ENCODE results near the gene FOXD2.
"Not testable (repeated sequence)": the region's sequence is repeated elsewhere in the genome, so short reads cannot be mapped to it uniquely, and the experiment has no call there.

The FOXD2 gene

GRCh38 chr1:47453910-47454309 lies 16.1 kb downstream of the FOXD2 start:
- H3K4me3 Mint-ChIP-seq; H3K36me3 Mint-ChIP-seq; H3K4me1 Mint-ChIP-seq; ATAC-seq (ENCODE audit: low read depth); H3K27ac Mint-ChIP-seq; H3K9me3 Mint-ChIP-seq; DNase-seq (ENCODE audit: low spot score in 2 of 2): not testable (repeated sequence)
- H3K27me3 Mint-ChIP-seq: peaks cover 27% of the 10 kb centered on the region

GRCh38 chr1:47456250-47456649 lies 18.4 kb downstream of the FOXD2 start:
- H3K4me3 Mint-ChIP-seq: no peak overlapping the region
- peaks cover 3% of the 10 kb centered on the region for H3K4me1 Mint-ChIP-seq
- no peak for ATAC-seq (ENCODE audit: low read depth)
- no peaks in the 10 kb centered on the region for H3K36me3 Mint-ChIP-seq
- DNase-seq (ENCODE audit: low spot score in 2 of 2): no peak
- H3K27ac Mint-ChIP-seq: no peak overlapping the region
- H3K9me3 Mint-ChIP-seq: peaks cover 1% of the 10 kb centered on the region
- peaks cover 31% of the 10 kb centered on the region for H3K27me3 Mint-ChIP-seq

DNA sequence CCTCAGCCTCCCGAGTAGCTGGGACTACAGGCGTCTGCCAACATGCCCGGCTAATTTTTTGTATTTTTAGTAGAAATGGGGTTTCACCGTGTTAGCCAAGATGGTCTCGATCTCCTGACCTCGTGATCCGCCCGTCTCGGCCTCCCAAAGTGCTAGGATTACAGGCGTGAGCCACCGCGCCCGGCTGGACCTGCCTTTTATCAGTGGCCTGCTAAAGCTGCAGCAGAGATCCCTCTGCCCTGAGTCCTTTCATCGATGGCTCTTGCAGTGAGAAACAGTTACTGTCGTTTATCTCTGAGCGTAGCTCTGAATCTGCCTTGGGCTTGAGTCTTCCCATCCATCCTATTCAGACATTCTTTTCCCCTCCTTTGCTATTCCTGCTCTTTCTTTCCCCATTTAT lies 19.7 kb downstream of the FOXD2 start:
- not testable (repeated sequence) for H3K36me3 Mint-ChIP-seq; H3K4me3 Mint-ChIP-seq; ATAC-seq (ENCODE audit: low read depth); H3K9me3 Mint-ChIP-seq; H3K27ac Mint-ChIP-seq; H3K4me1 Mint-ChIP-seq; DNase-seq (ENCODE audit: low spot score in 2 of 2)
- H3K27me3 Mint-ChIP-seq: peaks cover 33% of the 10 kb centered on the region

DNA sequence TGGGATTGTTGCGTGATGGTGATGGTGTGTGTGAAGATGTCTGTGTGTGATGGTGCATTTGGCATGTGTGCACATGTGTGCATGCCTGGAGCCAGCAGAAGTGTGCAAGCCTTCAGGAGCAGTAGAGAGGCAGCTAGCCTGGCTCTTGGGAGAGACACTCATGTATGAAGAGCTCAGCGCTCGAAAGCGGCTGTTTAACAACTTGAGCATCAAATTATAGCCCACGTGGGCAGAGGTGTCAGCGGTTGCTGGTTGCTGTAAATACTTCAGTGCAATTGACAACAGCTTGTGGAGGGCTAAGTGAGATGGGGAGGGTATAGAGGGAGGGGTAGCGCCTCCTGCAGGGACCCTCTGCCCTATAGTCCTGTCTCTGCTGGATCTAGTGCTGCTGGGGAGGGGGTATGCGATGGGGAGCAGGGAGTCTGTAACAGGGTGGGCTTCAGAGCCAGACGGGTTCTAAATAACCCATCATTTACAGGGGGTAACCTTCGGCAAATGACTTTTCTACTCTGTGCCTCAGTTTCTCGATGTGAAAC lies 21.5 kb downstream of the FOXD2 start:
- peaks cover 40% of the 10 kb centered on the region for H3K27me3 Mint-ChIP-seq
- no peak overlapping the region for H3K27ac Mint-ChIP-seq
- H3K9me3 Mint-ChIP-seq: peaks cover 1% of the 10 kb centered on the region
- DNase-seq (ENCODE audit: low spot score in 2 of 2) (no peak), ATAC-seq (ENCODE audit: low read depth) (no peak)
- no peak overlapping the region for H3K4me3 Mint-ChIP-seq
- peaks cover 3% of the 10 kb centered on the region for H3K4me1 Mint-ChIP-seq
- H3K36me3 Mint-ChIP-seq: no peaks in the 10 kb centered on the region

GRCh38 chr1:47460040-47460439 lies 22.2 kb downstream of the FOXD2 start:
- ATAC-seq (ENCODE audit: low read depth): no peak
- Mint-ChIP-seq H3K4me1 (peaks cover 3% of the 10 kb centered on the region), H3K9me3 (peaks cover 1% of the 10 kb centered on the region), H3K27me3 (peaks cover 38% of the 10 kb centered on the region), H3K27ac (no peak overlapping the region), H3K36me3 (no peaks in the 10 kb centered on the region), H3K4me3 (no peak overlapping the region)
- no peak for DNase-seq (ENCODE audit: low spot score in 2 of 2)

DNA sequence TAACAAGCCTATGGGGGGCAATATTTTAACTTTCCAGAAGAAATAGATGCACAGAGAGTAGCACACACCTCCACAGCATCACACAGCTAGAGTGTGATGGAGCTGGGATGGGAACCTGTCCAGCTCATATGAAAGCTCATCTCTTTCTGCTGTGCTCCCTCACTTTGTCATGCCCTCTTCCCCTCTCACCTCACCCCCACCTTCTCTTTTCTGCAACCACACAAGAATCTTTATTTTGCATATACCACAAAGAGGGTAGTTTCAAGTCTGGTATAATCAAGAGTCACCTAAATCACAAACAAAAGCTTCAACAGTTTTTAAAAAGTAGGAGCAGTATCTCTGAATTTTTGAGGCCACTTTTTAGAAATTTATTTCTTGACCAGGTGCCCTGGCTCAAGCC lies 22.6 kb downstream of the FOXD2 start:
- Mint-ChIP-seq H3K4me3 (no peak overlapping the region), H3K27ac (no peak overlapping the region), H3K27me3 (peaks cover 35% of the 10 kb centered on the region), H3K36me3 (no peaks in the 10 kb centered on the region), H3K9me3 (peaks cover 1% of the 10 kb centered on the region), H3K4me1 (peaks cover 3% of the 10 kb centered on the region)
- DNase-seq (ENCODE audit: low spot score in 2 of 2): no peak
- no peak for ATAC-seq (ENCODE audit: low read depth)

- DNase-seq (ENCODE audit: low spot score in 2 of 2): no peak
- no peak for ATAC-seq (ENCODE audit: low read depth)
- H3K27me3 Mint-ChIP-seq: peaks cover 32% of the 10 kb centered on the region
- no peaks in the 10 kb centered on the region for H3K9me3 Mint-ChIP-seq
- no peaks in the 10 kb centered on the region for H3K36me3 Mint-ChIP-seq
- no peak overlapping the region for H3K27ac Mint-ChIP-seq
- H3K4me3 Mint-ChIP-seq: no peak overlapping the region
- H3K4me1 Mint-ChIP-seq: no peaks in the 10 kb centered on the region
Measured at GRCh38 chr1:47465605-47466004, 27.8 kb downstream of the FOXD2 start.

DNA sequence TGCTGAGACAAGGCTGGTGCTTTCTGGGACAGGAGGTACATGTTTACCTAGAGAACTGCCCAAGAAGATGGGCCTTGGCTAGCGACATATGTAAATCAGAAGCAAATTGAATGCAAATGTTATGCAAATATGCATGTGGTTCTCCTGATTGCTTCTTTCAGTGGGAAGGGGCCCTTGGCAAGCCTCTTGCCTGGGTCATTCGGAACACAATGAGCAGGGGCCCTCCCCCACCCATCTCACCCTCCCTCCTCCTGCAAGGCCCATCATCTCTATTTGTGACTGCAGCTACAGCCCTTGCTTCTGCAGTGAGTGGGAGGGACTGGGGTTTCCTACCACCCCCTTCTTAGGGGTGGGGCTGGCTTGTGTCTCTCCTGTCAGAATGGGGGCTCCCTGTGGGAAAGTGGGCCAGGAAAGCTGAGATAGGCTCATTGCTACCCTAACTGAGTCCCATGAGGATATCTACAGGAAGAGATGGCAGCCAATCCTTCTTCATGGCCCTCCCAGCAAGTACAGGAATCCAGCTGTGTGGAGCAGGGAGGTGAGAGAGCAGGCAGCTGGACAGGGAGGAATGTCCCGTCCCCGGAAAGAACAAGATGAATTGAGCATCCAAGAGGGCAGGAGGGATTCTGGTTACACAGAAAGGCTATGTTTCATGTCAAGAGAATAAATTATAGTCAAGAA lies 31.0 kb downstream of the FOXD2 start:
- Mint-ChIP-seq H3K4me1 (no peaks in the 10 kb centered on the region), H3K9me3 (no peaks in the 10 kb centered on the region), H3K27ac (no peak overlapping the region), H3K4me3 (no peak overlapping the region), H3K27me3 (peaks cover 13% of the 10 kb centered on the region), H3K36me3 (no peaks in the 10 kb centered on the region)
- no peak for ATAC-seq (ENCODE audit: low read depth)
- no peak for DNase-seq (ENCODE audit: low spot score in 2 of 2)

DNA sequence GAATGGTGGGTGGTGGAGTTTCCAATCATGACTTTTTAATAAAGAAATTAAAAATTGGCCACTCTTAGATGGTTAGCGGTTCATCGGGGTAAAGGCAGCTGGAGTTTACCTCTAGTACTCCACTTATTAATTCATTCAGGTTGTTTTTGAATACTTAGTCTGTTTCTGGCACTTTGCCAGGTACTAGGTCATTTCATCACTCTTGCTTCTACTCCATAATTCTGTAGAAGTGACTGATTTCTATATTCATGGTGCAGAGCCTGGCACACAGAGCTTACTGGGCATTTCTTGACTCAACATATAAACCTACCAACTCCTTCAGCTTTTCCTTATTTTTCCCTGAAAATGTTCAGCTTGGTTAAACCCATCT lies 31.5 kb downstream of the FOXD2 start:
- H3K4me3 Mint-ChIP-seq: no peak overlapping the region
- no peaks in the 10 kb centered on the region for H3K4me1 Mint-ChIP-seq
- peaks cover 13% of the 10 kb centered on the region for H3K27me3 Mint-ChIP-seq
- no peak for ATAC-seq (ENCODE audit: low read depth)
- no peak overlapping the region for H3K27ac Mint-ChIP-seq
- H3K9me3 Mint-ChIP-seq: no peaks in the 10 kb centered on the region
- no peaks in the 10 kb centered on the region for H3K36me3 Mint-ChIP-seq
- no peak for DNase-seq (ENCODE audit: low spot score in 2 of 2)

DNA sequence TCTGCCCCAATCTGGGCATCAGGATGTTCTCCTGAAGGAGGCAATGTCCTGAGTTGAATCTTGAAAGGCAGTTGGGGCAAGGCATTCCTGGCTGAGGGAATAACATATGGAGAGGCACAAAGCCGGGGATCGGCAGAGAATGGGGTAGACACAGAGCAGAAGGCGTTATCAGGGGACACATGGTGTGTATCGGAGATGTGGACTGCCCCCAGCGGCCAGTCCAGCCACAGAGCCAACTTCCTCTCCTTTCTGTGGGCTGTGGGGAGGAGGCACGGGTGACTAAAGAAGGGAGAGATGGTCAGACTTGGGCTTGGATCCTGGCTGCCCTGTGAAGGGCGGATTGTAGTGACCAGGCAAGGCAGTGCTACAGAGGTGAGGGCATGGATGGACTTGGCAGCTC lies 32.1 kb downstream of the FOXD2 start:
- Mint-ChIP-seq H3K27me3 (peaks cover 13% of the 10 kb centered on the region), H3K9me3 (no peaks in the 10 kb centered on the region), H3K27ac (no peak overlapping the region), H3K36me3 (no peaks in the 10 kb centered on the region), H3K4me3 (no peak overlapping the region), H3K4me1 (no peaks in the 10 kb centered on the region)
- DNase-seq (ENCODE audit: low spot score in 2 of 2) (no peak), ATAC-seq (ENCODE audit: low read depth) (no peak)

DNA sequence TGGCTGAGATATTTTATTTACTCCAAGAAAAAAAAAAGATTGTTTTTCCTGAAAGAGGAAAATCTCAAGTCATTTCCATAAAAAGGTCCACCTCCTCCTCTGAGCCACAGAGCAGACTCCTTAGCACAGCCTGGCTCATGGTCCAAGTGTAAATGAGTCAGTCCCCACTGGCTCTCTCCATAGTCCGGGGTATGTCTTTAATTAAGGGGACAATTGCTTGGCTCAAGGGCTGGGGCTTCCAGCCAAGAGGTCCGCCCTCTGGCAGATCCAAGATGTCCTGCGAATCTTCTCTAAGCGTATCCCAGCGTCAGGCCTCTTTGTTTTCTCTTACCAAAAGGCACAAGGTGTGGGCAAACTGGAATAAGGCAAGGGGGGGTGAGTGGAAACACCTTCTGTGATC lies 33.3 kb downstream of the FOXD2 start:
- H3K36me3 Mint-ChIP-seq: no peaks in the 10 kb centered on the region
- H3K9me3 Mint-ChIP-seq: no peaks in the 10 kb centered on the region
- ATAC-seq (ENCODE audit: low read depth): no peak
- H3K4me1 Mint-ChIP-seq: no peaks in the 10 kb centered on the region
- peaks cover 13% of the 10 kb centered on the region for H3K27me3 Mint-ChIP-seq
- no peak overlapping the region for H3K4me3 Mint-ChIP-seq
- no peak for DNase-seq (ENCODE audit: low spot score in 2 of 2)
- H3K27ac Mint-ChIP-seq: no peak overlapping the region

DNA sequence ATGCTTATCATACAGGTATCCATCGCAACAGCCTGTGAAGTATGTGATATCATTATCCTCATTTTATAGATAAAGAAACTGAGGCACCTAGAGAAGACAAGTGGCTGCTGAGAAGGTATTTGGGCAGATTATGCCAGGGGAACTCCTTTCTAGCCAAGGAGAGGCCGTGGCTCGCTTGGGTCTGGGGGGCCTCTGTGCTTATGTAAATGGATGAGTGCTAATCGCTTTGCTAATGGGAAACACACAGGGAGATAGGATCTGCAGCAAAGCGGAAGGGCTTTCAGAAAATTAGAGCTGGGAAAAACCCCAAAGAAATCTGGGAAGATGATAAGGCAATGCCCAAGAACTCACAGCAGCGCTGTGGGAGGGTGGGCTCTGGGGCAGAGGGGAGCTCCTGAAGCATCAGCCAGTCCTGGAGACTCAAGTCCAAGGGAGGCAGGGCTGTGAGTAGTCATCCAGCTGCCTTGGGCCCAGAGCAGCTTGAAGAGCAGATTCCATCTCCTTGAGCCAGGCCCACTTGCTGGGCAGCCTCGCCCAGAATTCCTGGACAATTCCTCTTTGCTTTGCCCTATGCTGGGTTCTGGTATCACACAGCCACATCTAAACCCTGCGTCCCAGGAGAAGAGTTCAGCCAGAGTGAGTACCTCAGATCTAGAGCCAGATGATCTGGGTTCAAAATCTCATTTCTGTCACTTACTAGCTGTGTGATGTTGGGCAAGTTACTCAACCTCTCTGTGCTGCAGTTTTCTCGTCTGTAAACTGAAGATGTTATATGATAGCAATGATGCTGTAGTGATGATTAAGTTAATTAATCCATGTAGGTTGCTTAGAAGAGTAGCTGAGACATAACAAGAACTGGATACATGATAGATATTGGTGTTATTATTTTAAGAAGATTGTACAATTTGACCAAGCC lies 36.7 kb downstream of the FOXD2 start:
- Mint-ChIP-seq H3K4me1 (no peaks in the 10 kb centered on the region), H3K4me3 (no peak overlapping the region), H3K27me3 (peaks cover 10% of the 10 kb centered on the region), H3K36me3 (no peaks in the 10 kb centered on the region), H3K27ac (no peak overlapping the region), H3K9me3 (peaks cover 2% of the 10 kb centered on the region)
- ATAC-seq (ENCODE audit: low read depth) (no peak), DNase-seq (ENCODE audit: low spot score in 2 of 2) (no peak)

GRCh38 chr1:47477595-47478080 lies 39.8 kb downstream of the FOXD2 start:
- Mint-ChIP-seq H3K9me3 (peaks cover 2% of the 10 kb centered on the region), H3K36me3 (no peaks in the 10 kb centered on the region), H3K4me3 (no peak overlapping the region), H3K4me1 (no peaks in the 10 kb centered on the region), H3K27ac (no peak overlapping the region), H3K27me3 (peaks cover 10% of the 10 kb centered on the region)
- DNase-seq (ENCODE audit: low spot score in 2 of 2): no peak
- no peak for ATAC-seq (ENCODE audit: low read depth)

DNA sequence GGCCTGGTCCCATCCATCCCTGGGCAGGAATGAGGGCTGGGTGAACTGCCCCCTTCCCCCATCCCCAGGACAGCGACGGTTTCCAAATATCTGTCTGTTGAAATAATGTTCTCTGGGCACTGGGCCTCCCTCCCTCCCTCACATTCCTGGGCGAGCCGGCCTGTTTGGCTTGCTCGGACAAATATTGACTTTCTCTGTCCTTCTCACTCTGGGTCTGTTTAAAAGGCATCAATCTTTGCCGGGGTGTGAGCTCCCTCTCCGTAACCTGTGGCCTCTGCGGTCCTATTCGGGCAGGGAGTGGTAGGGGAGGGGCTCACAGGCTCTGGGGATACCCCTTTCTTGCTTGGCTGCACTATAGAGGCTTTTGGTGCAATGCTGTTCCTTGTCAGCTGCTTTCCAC lies 40.2 kb downstream of the FOXD2 start:
- Mint-ChIP-seq H3K36me3 (no peaks in the 10 kb centered on the region), H3K27me3 (peaks cover 10% of the 10 kb centered on the region)
- no peak for ATAC-seq (ENCODE audit: low read depth)

More for the DNA sequence above, 40.2 kb downstream of the FOXD2 start:
- DNase-seq (ENCODE audit: low spot score in 2 of 2): no peak
- Mint-ChIP-seq H3K4me1 (no peaks in the 10 kb centered on the region), H3K4me3 (no peak overlapping the region), H3K9me3 (peaks cover 2% of the 10 kb centered on the region), H3K27ac (no peak overlapping the region)
